Hepatocyte (in vitro differentiated cells): Measurements from ENCODE around the gene ATXN2.

Source experiments
- CTCF ChIP-seq: fragments of 200-600 bp; sonication (generic); IDR thresholded peaks from 2 replicates; pipeline ENCODE4 v1.5.1; 2016; ENCODE audit warnings: antibody characterized with exemption, mild to moderate bottlenecking; ENCODE audit not compliant: poor library complexity
- EZH2 ChIP-seq: fragments of 200-600 bp; sonication (generic); IDR thresholded peaks from 2 replicates; pipeline ENCODE4 v1.6.1; 2016; ENCODE audit warnings: antibody characterized with exemption, mild to moderate bottlenecking, borderline replicate concordance

GRCh38 chr12:111440152-111440551 is 159.0 kb downstream of the ATXN2 start:
- TF ChIP-seq CTCF (no peak), EZH2 (no peak)
